NB4 (cell line): Measurements from ENCODE around the gene ZFYVE28.

Source experiments
- DNase-seq: peaks from one replicate; pipeline ENCODE4 v3.0.0; 2010; ENCODE audit warnings: low read depth
- H3K4me3 ChIP-seq: one replicate; pipeline ENCODE4 v1.5.1; 2011; ENCODE audit warnings: mild to moderate bottlenecking, low read depth, low read length, moderate library complexity
- CTCF ChIP-seq: IDR thresholded peaks from one replicate; pipeline ENCODE4 v1.5.1; 2012; ENCODE audit warnings: low read depth, low read length
- MAX ChIP-seq: IDR thresholded peaks from 2 replicates; pipeline ENCODE4 v1.6.1; 2011; ENCODE audit warnings: low read depth, low read length
- MYC ChIP-seq: IDR thresholded peaks from 2 replicates; pipeline ENCODE4 v1.6.1; 2011; ENCODE audit warnings: low read depth, low read length
- POLR2A ChIP-seq: IDR thresholded peaks from 2 replicates; pipeline ENCODE4 v1.6.1; 2011; ENCODE audit warnings: mild to moderate bottlenecking; ENCODE audit not compliant: insufficient read length; ENCODE audit errors: extremely low read depth

Gene ZFYVE28

GRCh38 chr4:2262944-2263250 lies 155.5 kb downstream of the ZFYVE28 start:
- no peak for DNase-seq
- peak overlapping the region; percentile 53 for H3K4me3 ChIP-seq
- no peak for TF ChIP-seq MAX
- TF ChIP-seq CTCF = no peak
- no peak for TF ChIP-seq MYC
- no peak for TF ChIP-seq POLR2A

- peak; percentile 100 for DNase-seq
- H3K4me3 ChIP-seq = peak overlapping the region; percentile 53
- TF ChIP-seq MYC (peak; percentile 76), CTCF (no peak), MAX (peak; percentile 97), POLR2A (peak; percentile 93)
Observed at GRCh38 chr4:2262145-2262943, 156.1 kb downstream of the ZFYVE28 start.

- TF ChIP-seq MYC (no peak), MAX (no peak), POLR2A (no peak), CTCF (no peak)
- DNase-seq = no peak
Observed at GRCh38 chr4:2261853-2262144, 156.6 kb downstream of the ZFYVE28 start, which contains the start of gene MXD4. TSS of gene MXD4 (minus strand) at chr4:2262109. CDS start at chr4:2261980, 129 bp downstream.

GRCh38 chr4:2261110-2261852 lies 157.2 kb downstream of the ZFYVE28 start:
- peak overlapping the region; percentile 55 for H3K4me3 ChIP-seq
- peak; percentile 71 for DNase-seq
- TF ChIP-seq MAX (peak; percentile 53), CTCF (no peak), POLR2A (no peak)

More at GRCh38 chr4:2261853-2262144, 156.6 kb downstream of the ZFYVE28 start, which contains the start of gene MXD4:
- peak within 1 kb of the TSS; percentile 55 for H3K4me3 ChIP-seq

- peak overlapping the region; percentile 55 for H3K4me3 ChIP-seq
- TF ChIP-seq MAX = no peak
- no peak for TF ChIP-seq CTCF
- TF ChIP-seq POLR2A = no peak
- no peak for TF ChIP-seq MYC
- peak; percentile 26 for DNase-seq
Observed at GRCh38 chr4:2260344-2261109, 157.9 kb downstream of the ZFYVE28 start.
